ENCODE results near the gene DOCK3.

DOCK3 gene

DNA sequence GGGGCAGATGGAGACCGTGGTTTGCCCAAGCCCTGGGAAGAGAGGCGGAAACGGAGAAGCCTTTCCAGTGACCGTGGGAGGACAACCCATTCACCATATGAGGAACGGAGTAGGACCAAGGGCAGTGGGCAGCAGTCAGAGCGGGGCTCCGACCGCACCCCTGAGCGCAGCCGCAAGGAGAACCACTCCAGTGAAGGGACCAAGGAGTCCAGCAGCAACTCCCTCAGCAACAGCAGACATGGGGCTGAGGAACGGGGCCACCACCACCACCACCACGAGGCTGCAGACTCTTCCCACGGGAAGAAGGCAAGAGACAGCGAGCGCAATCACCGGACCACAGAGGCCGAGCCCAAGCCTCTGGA lies 718.4 kb downstream of the DOCK3 start:
- no peak overlapping the region for H3K27ac ChIP-seq (ENCODE audit: low read depth, low read length)
- H3K27me3 ChIP-seq (ENCODE audit: control insufficient read depth in 5 of 5, insufficient read depth in 4 of 5, low read length in 5 of 5): no peaks in the 10 kb centered on the region
- no peak overlapping the region for H3K4me3 ChIP-seq (ENCODE audit: low read depth in 1 of 5, low read length in 5 of 5)
- no peaks in the 10 kb centered on the region for H3K9me3 ChIP-seq (ENCODE audit: control insufficient read depth in 5 of 5, low read length in 5 of 5)
- H3K36me3 ChIP-seq (ENCODE audit: control insufficient read depth in 5 of 5, insufficient read depth in 5 of 5, low read length in 5 of 5): peaks cover 0 to 72% (median 59%) of the 10 kb centered on the region in 5 donors
- H3K4me1 ChIP-seq (ENCODE audit: control insufficient read depth in 5 of 5, insufficient read depth in 5 of 5, low read length in 5 of 5): peaks cover 12 to 69% (median 69%) of the 10 kb centered on the region in 5 donors
- no peak overlapping the region for H3K9ac ChIP-seq (ENCODE audit: low read length in 5 of 5)

DNA sequence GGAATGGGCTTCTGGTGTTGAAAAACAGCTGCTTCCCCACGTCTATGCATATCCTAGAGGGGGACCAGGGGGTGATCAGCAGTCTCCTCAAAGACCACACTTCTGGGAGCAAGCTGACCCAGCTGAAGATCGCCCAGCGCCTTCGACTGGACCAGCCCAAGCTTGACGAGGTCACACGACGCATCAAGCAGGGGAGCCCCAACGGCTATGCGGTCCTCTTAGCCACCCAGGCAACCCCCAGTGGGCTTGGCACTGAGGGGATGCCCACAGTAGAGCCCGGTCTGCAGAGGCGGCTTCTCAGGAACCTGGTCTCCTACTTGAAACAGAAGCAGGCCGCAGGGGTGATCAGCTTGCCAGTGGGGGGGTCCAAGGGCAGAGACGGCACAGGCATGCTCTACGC lies 718.8 kb downstream of the DOCK3 start:
- peaks cover 0 to 70% (median 56%) of the 10 kb centered on the region in 5 donors for H3K36me3 ChIP-seq (ENCODE audit: control insufficient read depth in 5 of 5, insufficient read depth in 5 of 5, low read length in 5 of 5)

DNA sequence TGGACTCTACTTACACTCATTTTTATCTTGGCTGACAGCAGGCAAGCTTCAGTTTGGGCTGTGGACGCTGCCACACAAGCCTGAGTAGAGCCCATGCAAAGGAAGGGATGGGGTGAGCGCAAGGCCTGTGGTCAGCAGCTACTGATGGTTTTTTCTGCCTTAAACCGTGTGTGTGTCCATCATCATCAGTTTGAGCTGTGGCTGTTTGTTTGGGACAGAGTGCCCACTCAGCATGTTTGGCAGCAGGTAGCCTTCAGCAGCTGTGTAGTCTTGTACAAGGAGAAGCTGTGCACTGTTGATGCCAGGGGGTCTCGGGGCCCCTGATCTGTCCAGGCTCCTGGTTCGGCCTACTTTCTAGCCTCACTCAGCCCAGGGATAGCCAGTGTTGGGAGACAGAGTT lies 719.8 kb downstream of the DOCK3 start:
- Histone ChIP-seq H3K27ac (ENCODE audit: low read depth, low read length) (no peak overlapping the region), H3K4me3 (ENCODE audit: low read depth in 1 of 5, low read length in 5 of 5) (no peak overlapping the region), H3K36me3 (ENCODE audit: control insufficient read depth in 5 of 5, insufficient read depth in 5 of 5, low read length in 5 of 5) (peaks cover 0 to 70% (median 58%) of the 10 kb centered on the region in 5 donors), H3K27me3 (ENCODE audit: control insufficient read depth in 5 of 5, insufficient read depth in 4 of 5, low read length in 5 of 5) (no peaks in the 10 kb centered on the region), H3K4me1 (ENCODE audit: control insufficient read depth in 5 of 5, insufficient read depth in 5 of 5, low read length in 5 of 5) (peaks cover 12 to 69% (median 68%) of the 10 kb centered on the region in 5 donors), H3K9me3 (ENCODE audit: control insufficient read depth in 5 of 5, low read length in 5 of 5) (no peaks in the 10 kb centered on the region), H3K9ac (ENCODE audit: low read length in 5 of 5) (peak overlapping the region in 2 of 5 donors; percentile 33 to 54)

More for the DNA sequence above, 718.8 kb downstream of the DOCK3 start:
- no peaks in the 10 kb centered on the region for H3K9me3 ChIP-seq (ENCODE audit: control insufficient read depth in 5 of 5, low read length in 5 of 5)
- peak overlapping the region in 1 of 5 donors; percentile 41 for H3K9ac ChIP-seq (ENCODE audit: low read length in 5 of 5)
- H3K27ac ChIP-seq (ENCODE audit: low read depth, low read length): no peak overlapping the region
- no peaks in the 10 kb centered on the region for H3K27me3 ChIP-seq (ENCODE audit: control insufficient read depth in 5 of 5, insufficient read depth in 4 of 5, low read length in 5 of 5)
- H3K4me3 ChIP-seq (ENCODE audit: low read depth in 1 of 5, low read length in 5 of 5): no peak overlapping the region
- peaks cover 12 to 69% (median 67%) of the 10 kb centered on the region in 5 donors for H3K4me1 ChIP-seq (ENCODE audit: control insufficient read depth in 5 of 5, insufficient read depth in 5 of 5, low read length in 5 of 5)

DNA sequence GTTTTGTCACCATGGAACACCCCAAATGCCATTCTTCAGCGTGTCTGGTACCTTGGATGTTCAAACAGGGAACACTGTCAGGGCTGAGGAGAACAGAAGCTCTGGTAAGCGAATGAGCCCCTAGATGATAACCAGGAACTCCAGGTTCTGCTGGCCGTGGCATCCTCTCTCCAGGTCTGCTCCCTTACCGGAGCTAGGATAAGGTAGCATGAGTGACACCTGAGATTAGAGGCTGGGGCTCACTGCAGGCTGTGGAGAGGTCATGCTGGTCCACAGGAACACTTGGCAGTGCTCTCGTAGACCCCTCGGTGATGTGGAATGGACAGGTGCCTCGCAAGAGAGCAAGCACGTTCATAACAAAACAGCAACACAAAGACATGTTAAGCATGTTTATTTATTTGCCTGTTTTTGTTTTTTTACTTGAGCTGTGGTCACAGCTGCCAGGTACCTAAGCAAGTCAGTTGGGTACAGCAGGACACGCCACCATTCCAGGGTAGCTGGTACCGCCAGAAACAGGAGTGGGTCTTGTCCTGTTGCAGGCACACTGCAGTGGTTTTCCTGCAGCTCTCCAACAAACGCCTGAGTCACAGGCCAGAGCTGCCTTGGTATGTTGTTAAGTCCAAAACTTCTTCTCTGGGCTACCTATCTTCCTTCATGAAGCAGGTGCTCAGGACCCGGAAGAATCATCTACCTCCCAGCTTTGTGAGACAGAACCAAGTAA lies 720.9 kb downstream of the DOCK3 start:
- H3K4me3 ChIP-seq (ENCODE audit: low read depth in 1 of 5, low read length in 5 of 5): no peak overlapping the region
- no peaks in the 10 kb centered on the region for H3K9me3 ChIP-seq (ENCODE audit: control insufficient read depth in 5 of 5, low read length in 5 of 5)
- peaks cover 10 to 72% (median 61%) of the 10 kb centered on the region in 5 donors for H3K4me1 ChIP-seq (ENCODE audit: control insufficient read depth in 5 of 5, insufficient read depth in 5 of 5, low read length in 5 of 5)
- no peaks in the 10 kb centered on the region for H3K27me3 ChIP-seq (ENCODE audit: control insufficient read depth in 5 of 5, insufficient read depth in 4 of 5, low read length in 5 of 5)
- peaks cover 0 to 78% (median 64%) of the 10 kb centered on the region in 5 donors for H3K36me3 ChIP-seq (ENCODE audit: control insufficient read depth in 5 of 5, insufficient read depth in 5 of 5, low read length in 5 of 5)
- H3K27ac ChIP-seq (ENCODE audit: low read depth, low read length): no peak overlapping the region
- H3K9ac ChIP-seq (ENCODE audit: low read length in 5 of 5): peak overlapping the region in 2 of 5 donors; percentile 54 to 66

DNA sequence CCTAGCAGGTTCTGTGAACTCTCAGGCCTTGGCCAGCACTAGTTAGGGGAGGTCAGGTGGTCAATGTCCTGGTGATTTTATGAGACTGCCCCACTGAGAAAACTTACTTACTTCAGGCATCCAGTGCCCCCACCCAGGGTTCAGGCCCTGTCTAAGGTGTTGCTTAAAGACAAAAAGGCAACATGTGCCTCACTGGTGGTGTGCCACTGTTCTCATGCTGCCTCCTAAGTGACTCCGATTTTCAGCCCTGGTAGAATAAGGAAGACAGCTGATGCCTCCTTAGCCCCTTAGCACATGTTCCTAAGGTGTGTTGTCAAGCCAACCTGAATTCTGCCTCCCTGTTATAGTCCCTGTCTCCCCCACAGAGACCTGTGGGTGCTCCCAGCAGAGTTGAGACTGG lies 721.7 kb downstream of the DOCK3 start:
- Histone ChIP-seq H3K9me3 (ENCODE audit: control insufficient read depth in 5 of 5, low read length in 5 of 5) (no peaks in the 10 kb centered on the region), H3K36me3 (ENCODE audit: control insufficient read depth in 5 of 5, insufficient read depth in 5 of 5, low read length in 5 of 5) (peaks cover 0 to 83% (median 65%) of the 10 kb centered on the region in 5 donors), H3K4me1 (ENCODE audit: control insufficient read depth in 5 of 5, insufficient read depth in 5 of 5, low read length in 5 of 5) (peaks cover 8 to 73% (median 61%) of the 10 kb centered on the region in 5 donors), H3K4me3 (ENCODE audit: low read depth in 1 of 5, low read length in 5 of 5) (no peak overlapping the region), H3K27me3 (ENCODE audit: control insufficient read depth in 5 of 5, insufficient read depth in 4 of 5, low read length in 5 of 5) (no peaks in the 10 kb centered on the region), H3K27ac (ENCODE audit: low read depth, low read length) (peak overlapping the region; percentile 20), H3K9ac (ENCODE audit: low read length in 5 of 5) (peak overlapping the region in 3 of 5 donors; percentile 11 to 66 (median 38))

DNA sequence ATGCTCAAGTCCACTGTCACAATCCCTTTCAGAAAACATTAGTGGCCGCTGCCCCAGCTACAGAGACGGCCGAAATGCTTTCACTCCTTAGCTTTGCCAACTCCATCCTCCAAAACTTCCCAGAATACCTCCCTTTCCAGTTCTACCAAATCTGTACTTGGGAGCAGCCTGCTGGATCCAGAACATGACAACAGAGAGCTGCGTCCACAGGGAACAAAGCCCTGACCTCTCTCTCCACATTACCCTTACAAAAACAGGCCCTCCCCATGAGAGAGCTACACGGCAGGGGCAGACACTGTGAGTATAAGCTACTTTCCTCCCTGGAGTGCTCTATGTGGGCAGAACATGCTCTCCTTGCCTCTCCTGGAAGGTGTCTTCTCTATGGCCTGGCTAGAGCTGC lies 722.7 kb downstream of the DOCK3 start:
- Histone ChIP-seq H3K9me3 (ENCODE audit: control insufficient read depth in 5 of 5, low read length in 5 of 5) (no peaks in the 10 kb centered on the region), H3K27me3 (ENCODE audit: control insufficient read depth in 5 of 5, insufficient read depth in 4 of 5, low read length in 5 of 5) (no peaks in the 10 kb centered on the region), H3K27ac (ENCODE audit: low read depth, low read length) (peak overlapping the region; percentile 20), H3K9ac (ENCODE audit: low read length in 5 of 5) (peak overlapping the region in 2 of 5 donors; percentile 11 to 38), H3K4me1 (ENCODE audit: control insufficient read depth in 5 of 5, insufficient read depth in 5 of 5, low read length in 5 of 5) (peaks cover 8 to 65% (median 53%) of the 10 kb centered on the region in 5 donors), H3K4me3 (ENCODE audit: low read depth in 1 of 5, low read length in 5 of 5) (no peak overlapping the region), H3K36me3 (ENCODE audit: control insufficient read depth in 5 of 5, insufficient read depth in 5 of 5, low read length in 5 of 5) (peaks cover 2 to 83% (median 70%) of the 10 kb centered on the region in 5 donors)

DNA sequence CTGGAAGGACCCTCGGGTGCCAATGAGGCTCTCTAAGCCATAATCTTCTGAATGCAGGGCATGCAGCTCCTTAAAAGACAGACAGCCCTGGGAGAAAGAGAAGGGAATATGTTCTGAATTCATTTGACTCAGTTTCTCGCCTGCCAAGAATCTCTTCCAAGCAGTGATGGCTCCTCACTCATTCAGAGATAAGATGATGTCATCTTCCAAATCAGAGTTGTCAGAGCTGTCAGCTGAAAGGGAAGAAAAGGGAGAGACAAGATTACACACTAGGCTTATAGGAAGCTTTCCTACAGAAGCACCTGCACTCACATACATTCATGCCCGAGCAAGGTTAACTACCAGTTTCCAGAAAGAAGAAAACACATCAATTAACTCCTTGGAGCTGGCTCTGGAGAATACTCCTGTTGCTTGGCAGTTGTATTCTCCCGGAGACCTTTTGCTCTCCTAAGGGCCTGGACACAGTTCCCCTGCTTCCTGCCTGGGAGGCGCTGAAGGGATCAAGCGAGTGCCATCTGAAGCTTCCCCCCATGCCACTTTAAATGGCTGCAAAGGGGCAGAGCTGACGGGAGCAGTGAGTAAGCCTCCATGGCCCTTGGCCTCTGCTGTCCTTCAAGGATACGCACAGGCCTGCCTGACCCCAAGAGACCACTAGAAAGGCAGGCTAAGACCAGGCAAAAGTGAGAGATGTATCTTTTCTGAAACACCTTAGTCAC lies 724.0 kb downstream of the DOCK3 start:
- no peak overlapping the region for H3K27ac ChIP-seq (ENCODE audit: low read depth, low read length)
- H3K4me1 ChIP-seq (ENCODE audit: control insufficient read depth in 5 of 5, insufficient read depth in 5 of 5, low read length in 5 of 5): peaks cover 6 to 51% (median 42%) of the 10 kb centered on the region in 5 donors
- no peaks in the 10 kb centered on the region for H3K27me3 ChIP-seq (ENCODE audit: control insufficient read depth in 5 of 5, insufficient read depth in 4 of 5, low read length in 5 of 5)
- peak overlapping the region in 3 of 5 donors; percentile 0 to 26 (median 17) for H3K9ac ChIP-seq (ENCODE audit: low read length in 5 of 5)
- H3K4me3 ChIP-seq (ENCODE audit: low read depth in 1 of 5, low read length in 5 of 5): no peak overlapping the region
- peaks cover 2 to 80% (median 64%) of the 10 kb centered on the region in 5 donors for H3K36me3 ChIP-seq (ENCODE audit: control insufficient read depth in 5 of 5, insufficient read depth in 5 of 5, low read length in 5 of 5)
- no peaks in the 10 kb centered on the region for H3K9me3 ChIP-seq (ENCODE audit: control insufficient read depth in 5 of 5, low read length in 5 of 5)

DNA sequence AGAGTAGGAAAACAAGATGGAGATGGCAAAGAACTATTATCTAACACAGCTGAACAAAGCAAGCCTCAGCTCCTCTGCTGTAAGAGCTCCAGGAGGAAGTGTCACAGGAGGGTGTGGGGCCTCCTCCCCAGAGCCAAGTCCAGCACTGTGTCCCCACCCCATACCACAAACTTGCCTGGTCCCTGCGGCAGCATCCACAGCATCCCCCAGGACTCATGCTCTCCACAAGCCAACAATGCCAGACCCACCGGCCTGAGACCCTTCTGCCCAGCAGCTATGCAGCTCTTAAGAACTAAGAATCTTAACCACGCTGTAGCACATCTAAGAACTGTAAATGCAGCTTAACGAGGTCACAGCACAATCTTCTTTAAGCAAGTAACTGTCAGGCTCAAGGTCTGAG lies 725.4 kb downstream of the DOCK3 start:
- peaks cover 4 to 38% (median 29%) of the 10 kb centered on the region in 5 donors for H3K4me1 ChIP-seq (ENCODE audit: control insufficient read depth in 5 of 5, insufficient read depth in 5 of 5, low read length in 5 of 5)
- no peaks in the 10 kb centered on the region for H3K9me3 ChIP-seq (ENCODE audit: control insufficient read depth in 5 of 5, low read length in 5 of 5)
- no peaks in the 10 kb centered on the region for H3K27me3 ChIP-seq (ENCODE audit: control insufficient read depth in 5 of 5, insufficient read depth in 4 of 5, low read length in 5 of 5)
- peaks cover 5 to 73% (median 51%) of the 10 kb centered on the region in 5 donors for H3K36me3 ChIP-seq (ENCODE audit: control insufficient read depth in 5 of 5, insufficient read depth in 5 of 5, low read length in 5 of 5)
- no peak overlapping the region for H3K9ac ChIP-seq (ENCODE audit: low read length in 5 of 5)
- H3K27ac ChIP-seq (ENCODE audit: low read depth, low read length): no peak overlapping the region
- H3K4me3 ChIP-seq (ENCODE audit: low read depth in 1 of 5, low read length in 5 of 5): no peak overlapping the region

DNA sequence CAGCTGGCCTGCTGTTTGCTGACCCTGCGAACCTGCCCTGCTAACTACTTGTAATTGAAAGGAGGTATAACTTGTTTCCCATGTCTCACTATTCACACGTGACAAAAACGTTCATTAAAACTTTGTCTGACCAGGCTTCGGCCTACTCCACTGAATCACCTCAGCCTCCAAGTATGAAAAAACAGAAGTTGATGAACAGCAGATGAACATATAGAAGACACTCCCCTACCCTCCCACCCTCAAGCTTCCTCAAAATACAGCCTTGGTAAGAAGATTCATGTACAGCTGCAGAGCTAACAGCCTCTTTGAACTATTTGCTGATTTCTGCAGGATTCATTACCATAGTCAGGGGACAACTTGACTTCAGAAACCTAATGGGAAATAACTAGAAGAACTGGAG lies 727.0 kb downstream of the DOCK3 start:
- Histone ChIP-seq H3K36me3 (ENCODE audit: control insufficient read depth in 5 of 5, insufficient read depth in 5 of 5, low read length in 5 of 5) (peaks cover 10 to 57% (median 36%) of the 10 kb centered on the region in 5 donors), H3K9ac (ENCODE audit: low read length in 5 of 5) (no peak overlapping the region), H3K4me3 (ENCODE audit: low read depth in 1 of 5, low read length in 5 of 5) (no peak overlapping the region), H3K4me1 (ENCODE audit: control insufficient read depth in 5 of 5, insufficient read depth in 5 of 5, low read length in 5 of 5) (peaks cover 0 to 25% (median 15%) of the 10 kb centered on the region in 5 donors), H3K9me3 (ENCODE audit: control insufficient read depth in 5 of 5, low read length in 5 of 5) (no peaks in the 10 kb centered on the region), H3K27me3 (ENCODE audit: control insufficient read depth in 5 of 5, insufficient read depth in 4 of 5, low read length in 5 of 5) (no peaks in the 10 kb centered on the region), H3K27ac (ENCODE audit: low read depth, low read length) (no peak overlapping the region)

DNA sequence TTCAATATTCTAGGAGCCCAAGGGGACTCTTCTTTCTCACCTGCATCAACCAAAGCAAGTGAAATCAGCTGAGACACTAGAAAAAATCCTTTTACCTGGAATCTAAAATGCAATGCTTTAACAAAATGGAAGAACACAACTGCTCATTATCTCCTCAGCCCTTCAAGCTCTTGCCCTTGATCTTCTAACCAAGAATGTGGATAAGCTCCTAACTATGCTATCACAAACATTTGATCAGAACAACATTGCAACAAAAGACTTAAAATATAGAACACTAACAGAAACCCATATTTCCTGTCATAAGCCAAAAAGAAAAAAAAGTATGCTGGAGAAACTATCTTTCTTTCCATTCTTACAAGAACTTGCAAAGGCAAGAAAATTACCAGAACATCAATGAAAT lies 728.9 kb downstream of the DOCK3 start:
- Histone ChIP-seq H3K4me1 (ENCODE audit: control insufficient read depth in 5 of 5, insufficient read depth in 5 of 5, low read length in 5 of 5) (peaks cover 0 to 17% (median 5%) of the 10 kb centered on the region in 5 donors), H3K27me3 (ENCODE audit: control insufficient read depth in 5 of 5, insufficient read depth in 4 of 5, low read length in 5 of 5) (no peaks in the 10 kb centered on the region), H3K36me3 (ENCODE audit: control insufficient read depth in 5 of 5, insufficient read depth in 5 of 5, low read length in 5 of 5) (peaks cover 10 to 48% (median 34%) of the 10 kb centered on the region in 5 donors), H3K27ac (ENCODE audit: low read depth, low read length) (no peak overlapping the region), H3K4me3 (ENCODE audit: low read depth in 1 of 5, low read length in 5 of 5) (no peak overlapping the region), H3K9ac (ENCODE audit: low read length in 5 of 5) (no peak overlapping the region), H3K9me3 (ENCODE audit: control insufficient read depth in 5 of 5, low read length in 5 of 5) (no peaks in the 10 kb centered on the region)

All from subcutaneous abdominal adipose tissue (tissue), 5 donors.